ENCODE data around the gene B3GAT2.
A peak's percentile ranks its signal among the peaks of the same experiment; 100 is the strongest.

Gene B3GAT2

DNA sequence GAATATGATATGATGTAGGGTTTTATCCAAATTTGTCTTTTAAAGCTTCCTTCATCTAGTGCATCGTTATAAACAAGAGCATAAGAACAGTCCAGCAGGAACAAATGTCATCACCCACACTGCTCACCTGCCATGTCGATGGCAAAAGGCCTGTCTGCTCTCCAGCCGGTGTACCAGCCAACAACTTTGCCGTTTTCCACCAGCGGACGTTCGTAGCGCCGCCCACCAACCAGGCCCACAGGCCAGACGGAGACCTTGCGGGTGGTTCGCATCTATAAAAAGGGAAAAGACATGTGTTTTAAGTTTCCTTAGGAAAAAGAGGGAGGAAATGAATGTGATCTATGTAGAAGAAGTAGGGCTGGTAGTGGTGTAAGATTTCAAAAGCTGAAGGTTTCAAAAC, 62.9 kb downstream of the B3GAT2 start:
- no peak for DNase-seq

DNA sequence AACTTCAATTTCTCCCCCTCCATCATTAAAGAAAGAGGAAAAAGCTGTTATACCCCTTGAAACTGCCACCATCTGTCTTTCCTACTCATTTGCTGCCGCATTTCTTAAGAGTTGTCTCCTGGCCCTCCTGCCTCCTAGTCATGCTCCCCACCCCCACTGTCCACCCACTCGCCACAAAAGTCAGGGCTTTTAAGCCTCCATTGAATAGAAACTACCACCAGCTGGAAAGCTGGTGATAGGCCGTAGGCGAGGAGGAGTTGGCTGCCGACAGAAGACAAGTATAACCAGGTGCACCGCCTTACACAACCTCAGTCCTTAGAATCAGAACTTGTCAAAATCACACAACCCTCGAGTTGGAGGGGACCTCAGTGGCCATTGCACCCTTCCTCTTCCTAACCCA, 67.6 kb downstream of the B3GAT2 start:
- no peak for DNase-seq

DNA sequence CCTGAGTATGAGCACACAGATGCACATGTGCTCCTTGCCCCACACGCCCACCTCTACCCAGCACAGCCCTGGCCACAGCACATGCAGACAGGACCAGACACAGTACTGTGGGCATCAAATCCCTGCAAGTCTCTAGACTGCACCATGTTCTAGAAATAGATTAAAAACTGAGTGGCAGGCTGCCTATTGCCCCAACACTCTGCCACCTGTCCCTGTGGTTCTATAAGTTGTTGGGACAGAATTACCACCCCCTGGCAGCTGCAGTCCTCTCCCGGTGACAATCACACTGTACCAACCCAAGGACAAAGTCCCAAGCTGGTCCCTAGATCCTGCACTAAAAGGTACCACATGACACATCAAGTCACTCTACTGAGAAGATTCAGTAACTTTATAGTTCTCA, 70.2 kb downstream of the B3GAT2 start:
- DNase-seq, result no peak

DNA sequence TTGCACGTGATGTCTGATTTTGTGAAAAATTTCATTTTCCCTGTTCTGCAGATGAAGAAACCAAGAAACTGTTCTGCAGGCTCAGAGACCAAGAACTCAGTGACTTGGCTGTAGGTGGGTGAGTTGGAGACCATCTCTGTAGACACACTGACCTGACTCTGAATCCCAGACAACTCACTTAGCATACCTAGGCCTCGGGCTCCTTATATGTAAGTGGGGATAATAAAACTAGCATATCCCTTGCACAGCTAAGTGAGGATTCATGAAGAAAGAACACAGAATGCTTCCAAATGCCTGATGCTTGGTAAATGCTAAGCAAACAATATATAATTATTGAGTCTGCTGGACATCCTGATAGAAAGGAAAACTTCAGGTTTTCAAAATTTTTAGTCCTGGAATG, 70.8 kb downstream of the B3GAT2 start:
- DNase-seq, result no peak

DNA sequence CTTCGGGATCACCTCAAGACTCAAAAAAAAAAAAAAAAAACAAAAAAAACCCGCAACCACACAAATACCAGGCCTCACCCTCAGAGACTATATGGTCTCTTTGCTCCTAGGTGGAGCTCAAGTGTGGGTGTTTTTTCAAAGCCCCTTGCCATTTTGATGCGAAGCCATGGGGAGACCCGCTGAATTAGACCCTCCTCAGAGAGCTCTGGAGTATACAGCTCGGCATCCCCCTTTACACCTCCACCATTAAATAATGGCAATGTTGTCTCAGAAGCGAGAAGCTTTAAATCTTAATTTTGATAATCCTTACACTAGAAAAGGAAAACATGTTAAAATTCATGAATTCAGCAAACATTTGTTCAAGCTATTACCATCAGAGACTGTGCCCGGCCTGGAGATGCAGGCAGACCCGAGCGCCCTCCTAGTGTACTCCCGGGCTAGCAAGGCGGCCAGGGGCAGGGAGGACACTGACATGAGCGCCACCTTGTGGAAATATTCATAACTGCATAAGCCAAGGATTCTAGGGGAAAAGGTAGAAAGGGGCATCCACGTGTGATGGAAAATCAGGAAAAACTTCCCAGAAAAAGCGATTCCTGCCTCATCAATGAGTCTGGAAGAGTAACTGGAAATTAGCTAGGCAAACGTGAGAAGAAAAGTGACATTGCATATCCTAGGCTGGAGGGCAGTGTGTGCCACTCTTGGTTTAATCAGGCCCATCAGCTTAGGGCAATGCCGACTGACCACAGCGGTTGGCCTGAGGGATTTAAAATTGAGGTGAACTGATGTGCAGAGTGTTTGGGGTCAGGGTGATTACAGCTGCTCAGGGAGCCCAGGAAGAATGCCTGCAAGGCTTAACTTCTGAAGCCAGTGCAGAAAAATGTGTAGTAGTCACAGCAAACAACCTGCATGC, 72.5 kb downstream of the B3GAT2 start:
- peak; percentile 8 for DNase-seq

DNA sequence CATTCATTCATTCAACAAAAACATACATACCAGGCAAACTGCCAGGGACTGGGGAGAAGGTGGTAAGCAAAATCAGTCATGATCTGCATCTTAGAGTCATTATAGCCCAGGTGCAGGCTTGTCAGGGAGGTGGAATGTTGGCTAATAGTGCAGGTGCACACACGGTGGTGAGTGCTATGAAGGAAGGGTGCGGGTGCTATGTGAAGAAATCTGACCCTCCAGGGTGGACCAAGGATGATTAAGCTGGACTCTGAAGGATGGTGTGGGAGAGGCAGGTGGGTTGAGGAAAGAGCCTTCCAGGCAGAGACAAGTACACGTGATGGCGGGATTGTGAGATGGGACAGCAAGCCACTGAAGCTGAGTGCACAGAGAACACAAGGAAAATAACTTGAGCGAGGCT, 77.4 kb downstream of the B3GAT2 start:
- DNase-seq, result no peak

DNA sequence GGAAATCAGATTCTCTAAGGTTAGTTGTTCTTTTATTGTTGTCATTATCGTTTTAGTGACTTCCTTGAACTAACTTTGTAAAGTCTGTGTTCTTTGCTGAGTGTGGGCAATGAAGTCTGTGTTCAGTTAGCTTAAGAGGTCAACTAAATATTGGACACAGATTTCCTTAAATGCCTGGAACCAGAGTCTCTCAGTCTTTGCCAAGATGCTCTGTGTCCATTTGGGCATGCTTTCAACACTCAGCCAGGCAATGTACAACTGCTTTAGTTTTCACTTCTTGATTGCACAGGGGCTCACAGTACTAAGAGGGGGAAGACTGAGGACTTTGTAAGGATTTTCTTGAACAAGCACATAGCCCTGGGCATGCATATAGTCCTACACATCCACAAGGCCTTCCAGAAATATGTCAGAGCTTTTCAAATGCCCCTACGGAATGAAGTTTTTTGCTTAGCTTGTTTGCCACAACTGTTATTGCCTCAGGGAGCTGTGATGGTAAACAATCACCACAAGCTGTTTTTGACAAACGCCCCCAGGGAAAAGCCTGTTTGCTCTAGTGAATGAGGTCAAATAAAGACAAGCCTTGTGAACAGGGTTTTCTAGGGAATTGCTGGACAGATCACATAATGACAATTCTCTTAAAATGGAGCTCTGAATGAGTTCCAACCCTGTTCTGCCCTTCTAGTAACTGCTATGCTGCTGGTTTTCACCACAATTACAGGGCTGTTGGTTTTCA, 82.5 kb downstream of the B3GAT2 start:
- no peak for DNase-seq

DNA sequence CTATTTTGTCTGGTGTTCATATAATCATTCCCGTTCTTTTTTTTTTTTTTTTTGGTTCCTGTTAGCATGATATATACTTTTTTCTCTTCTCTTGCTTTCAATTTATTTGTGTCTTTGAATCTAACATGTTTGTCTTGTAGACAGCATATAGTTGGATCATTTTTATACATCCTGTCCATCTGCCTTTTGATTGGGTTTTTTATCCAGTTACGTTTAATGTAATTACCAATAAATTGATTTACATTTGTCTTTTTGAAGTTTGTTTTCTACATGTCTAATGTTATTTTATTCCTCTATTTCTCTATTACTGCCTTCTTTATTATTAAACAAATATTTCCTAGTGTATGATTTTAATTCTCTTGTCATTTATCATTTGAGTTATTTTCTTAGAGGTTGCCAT, 84.4 kb downstream of the B3GAT2 start:
- DNase-seq, result no peak

DNA sequence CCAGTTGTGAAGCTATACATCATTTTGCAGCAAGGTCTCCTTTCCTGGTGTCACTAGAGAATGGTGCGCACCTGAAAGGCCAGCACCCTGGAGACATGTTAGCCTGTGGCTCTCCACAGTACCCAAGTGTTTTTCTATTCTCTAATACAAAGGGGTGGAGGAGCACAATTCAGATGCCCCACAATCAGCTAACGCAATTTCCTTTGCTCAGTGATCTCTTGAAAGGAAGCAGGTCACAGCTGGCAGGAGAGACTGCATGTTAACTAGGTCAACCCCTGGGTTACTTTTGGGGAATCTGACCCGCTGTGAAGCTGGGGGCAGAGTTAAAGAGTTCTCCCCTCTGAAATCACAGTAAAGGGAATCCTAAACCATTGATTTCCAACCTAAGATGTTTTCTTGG, 92.5 kb downstream of the B3GAT2 start:
- DNase-seq, result no peak

DNA sequence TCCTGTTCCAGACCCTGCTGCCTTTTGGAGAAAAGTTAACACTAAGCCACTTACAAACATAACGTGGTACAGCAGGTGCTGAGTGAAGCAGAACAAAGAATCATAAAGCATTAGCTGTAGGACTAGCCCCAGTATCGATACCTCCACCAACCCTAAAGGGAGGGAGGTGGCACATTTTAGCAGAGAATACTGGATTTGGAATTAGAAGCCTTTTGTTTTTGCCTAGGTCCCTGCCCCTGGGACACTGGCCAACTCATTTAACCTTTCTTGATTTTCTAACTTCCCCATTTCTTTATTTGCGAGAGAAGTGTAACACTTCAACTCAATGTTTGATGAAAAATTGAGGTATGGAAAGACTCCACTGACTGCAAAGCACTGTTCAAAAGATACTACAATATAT, 93.5 kb downstream of the B3GAT2 start:
- no peak for DNase-seq

DNA sequence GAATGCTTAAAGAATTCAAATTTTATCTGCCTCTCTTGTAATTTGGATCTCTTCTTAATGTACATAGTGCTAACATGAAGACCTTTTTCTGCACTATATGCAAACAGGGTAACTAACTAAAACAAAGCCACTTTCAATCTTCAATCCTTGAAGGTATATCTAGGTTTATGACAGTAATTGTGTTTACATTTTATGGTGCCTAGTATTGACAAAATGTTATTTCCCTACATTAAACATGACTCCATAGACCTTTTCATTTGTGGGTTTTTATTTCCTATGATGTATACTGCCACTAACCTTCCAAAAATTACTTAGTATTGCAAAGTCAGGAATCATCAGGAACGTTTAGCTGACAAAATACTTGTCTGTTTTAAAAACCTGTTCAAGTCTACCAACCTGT, 95.9 kb downstream of the B3GAT2 start:
- no peak for DNase-seq

DNA sequence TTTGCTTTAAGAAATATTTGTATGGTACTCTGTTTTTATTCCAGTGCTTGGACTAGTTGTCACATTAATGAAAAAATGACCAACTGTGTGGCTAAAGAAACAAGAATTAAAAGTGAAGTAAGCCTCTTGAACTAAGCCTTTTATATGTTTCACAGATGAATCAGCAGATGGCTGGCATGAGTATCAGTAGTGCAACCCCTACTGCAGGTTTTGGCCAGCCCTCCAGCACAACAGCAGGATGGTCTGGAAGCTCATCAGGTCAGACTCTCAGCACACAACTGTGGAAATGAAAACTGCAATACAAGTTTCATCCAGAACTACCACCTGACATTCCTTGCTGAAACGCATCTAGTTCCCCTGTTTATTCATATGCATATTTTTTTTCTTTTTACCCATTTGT, 96.8 kb downstream of the B3GAT2 start:
- no peak for DNase-seq

DNA sequence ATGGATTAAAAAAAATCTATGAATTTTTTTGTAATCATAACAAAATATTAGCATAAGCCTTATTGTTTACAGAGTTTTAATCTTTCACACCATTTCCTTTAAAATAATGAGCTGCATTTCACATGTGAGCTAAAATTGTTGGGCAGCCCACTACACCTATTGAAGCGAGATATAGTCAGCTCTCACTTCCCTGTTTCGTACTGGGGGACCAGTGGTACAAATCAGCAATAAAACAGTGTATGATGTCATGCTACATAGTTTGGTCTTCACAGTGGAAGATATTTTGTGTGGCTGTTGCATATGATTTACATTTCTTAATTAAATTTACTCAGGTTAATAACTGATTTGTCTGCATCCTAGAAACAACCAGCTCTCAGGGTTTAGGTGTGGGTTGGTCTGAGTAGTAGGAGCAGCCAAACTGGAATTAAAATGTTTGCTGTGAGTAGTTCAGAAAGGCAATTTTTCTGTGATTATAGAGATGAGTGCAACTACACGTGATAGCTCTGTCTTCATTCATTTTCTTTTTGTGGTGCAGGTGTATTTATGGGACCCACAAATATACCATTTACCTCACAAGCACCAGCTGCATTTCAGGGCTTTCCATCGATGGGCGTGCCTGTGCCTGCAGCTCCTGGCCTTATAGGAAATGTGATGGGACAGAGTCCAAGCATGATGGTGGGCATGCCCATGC, 99.3 kb downstream of the B3GAT2 start:
- no peak for DNase-seq

DNA sequence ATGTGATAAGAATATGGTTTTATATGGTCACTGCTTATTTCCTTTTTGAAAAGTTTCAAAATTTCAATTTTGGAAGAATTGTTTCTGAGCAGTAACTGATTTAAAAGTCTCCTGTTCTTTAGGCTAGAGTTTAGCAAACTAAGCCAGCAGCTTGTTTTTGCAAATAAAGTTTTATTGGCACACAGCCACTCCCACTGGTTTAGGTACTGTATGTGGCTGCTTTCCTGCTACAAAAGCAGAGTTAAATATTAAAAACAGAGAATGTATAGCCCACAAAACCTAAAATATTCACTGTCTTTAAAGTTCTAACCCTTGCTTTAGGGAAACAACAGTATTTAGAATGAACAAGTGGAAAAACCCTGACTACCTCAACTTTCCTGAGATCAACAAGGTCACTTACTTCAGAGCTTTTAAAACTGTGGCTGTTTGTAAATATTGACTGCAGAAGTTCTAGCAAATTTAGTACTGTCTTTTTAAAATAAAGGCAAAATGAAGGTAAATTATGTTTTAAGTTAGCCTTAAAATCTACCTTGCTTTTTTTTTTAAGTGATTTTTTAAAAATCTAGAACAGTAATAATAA, 104.1 kb downstream of the B3GAT2 start:
- no peak for DNase-seq

DNA sequence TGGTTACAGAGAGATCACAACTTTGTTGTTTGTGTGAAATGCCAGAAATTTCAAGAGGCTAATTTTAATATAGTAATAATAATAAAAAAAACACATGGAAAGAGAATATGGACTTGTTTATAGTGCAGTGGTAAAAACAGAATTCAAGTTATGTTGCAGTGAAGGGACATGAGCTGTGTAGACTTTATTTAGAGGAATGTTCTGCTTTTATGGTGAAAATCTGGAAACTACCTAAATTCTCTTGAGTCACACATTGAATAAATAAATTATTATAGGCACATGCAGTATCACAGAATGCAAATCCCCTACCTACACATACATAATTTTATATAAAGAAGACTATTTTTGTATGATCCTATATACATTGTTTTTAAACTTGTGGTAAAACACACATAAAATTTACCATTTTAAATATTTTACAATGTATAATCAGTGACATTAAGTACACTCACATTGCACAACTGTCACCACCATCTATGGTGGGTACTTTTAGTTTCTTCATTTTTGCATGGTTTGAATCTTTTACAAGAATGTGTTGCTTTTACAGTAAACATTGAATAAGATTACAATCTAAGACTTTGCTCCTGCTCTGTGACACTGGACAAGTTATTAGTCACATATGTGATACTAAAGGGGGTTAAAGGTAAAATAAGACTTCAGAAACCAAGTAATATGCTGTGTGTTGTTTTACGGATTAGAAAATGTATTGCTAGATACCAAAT, 107.4 kb downstream of the B3GAT2 start:
- DNase-seq, result no peak

DNA sequence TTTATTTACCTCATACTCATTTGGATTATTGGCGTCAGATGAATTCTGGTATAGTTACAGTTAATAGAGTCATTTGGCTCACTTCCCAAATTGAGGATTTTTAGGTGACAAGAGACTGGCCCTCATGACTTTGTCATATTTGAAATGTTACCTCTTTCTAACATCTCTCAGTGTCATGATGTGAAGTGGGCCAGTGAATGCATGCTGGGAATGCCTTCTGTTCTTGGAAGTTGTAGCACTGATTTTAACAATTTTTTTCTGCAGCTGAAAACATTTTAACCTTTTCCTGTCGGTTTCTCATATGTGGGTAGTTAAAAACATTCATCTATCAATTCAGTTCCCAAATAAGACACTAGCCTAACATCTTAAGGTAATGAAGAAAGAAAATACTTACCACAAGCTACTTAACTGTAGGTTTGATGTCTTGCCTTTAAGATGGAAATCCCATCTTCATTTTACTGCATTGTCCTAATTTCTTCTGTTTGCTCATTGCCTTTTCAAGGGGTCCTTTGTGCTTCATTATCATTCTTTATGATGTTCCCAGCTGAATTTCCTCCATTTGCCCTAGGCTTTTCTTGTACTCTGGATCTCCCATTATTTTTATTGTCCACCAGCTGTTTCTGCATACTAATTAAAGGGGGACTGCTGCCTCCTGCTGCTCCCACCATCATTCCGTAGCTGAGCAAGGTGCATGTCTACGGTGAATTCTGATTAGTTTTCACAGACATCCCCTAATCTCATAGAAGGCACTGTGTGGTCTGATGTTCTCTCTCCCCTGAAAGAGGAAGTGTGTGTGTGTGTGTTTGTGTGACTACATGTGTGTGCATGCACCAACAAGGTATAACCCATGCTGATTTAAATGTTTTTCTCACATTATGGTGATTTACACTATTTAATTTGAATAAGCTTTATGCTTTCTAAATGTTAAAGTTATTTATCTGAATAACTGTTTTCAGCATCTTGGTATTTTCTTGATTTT, 109.5 kb downstream of the B3GAT2 start:
- no peak for DNase-seq

DNA sequence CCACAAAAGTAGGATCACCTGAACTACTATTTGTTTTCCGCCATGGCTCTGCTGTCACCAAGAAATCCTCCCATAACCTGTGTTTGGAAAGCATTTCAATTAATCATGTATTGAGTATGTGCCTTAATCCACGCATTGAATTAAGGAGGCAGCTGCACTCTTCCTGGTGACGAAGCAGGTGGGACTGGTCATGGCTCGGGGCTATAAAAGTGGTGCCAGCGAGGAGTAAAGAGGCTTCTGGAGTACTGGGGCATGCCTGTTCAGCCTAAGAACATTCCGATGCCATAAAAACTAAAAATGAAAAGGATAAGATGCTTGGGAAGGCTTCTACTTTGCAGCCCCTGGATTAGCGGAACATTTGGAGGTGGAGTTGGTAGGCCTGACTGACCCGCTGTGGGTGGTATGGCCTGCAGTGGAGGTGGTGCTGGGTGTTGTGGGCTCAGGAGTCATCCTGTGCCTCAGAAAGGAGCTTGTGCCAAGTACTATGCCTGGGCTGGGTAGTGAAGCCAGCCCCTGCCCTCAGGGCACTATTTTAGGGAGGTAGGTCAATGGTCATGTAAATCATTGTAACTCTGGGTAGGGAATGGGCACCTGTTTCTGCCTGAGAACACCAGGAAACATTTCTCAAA, 110.5 kb downstream of the B3GAT2 start:
- peak; percentile 12 for DNase-seq

DNA sequence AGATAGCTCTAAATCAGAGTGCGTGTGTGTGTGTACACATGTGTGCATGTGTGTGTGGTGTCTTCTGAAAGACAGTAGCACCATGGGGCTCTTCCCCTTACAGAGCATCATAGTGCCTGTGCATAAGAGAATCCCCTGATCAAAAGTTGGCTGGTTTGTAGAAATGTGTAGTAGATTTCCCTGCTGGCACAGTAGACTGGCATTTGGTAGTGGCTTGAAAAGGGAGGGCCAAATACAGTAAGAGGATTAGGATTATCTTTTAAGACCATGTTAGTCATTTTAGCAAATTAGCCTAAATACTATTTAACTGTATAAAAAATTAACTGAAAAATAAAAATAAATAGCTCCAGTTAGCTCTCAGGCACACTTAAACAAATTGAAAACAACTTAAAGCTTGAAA, 112.6 kb downstream of the B3GAT2 start:
- DNase-seq, result no peak

DNA sequence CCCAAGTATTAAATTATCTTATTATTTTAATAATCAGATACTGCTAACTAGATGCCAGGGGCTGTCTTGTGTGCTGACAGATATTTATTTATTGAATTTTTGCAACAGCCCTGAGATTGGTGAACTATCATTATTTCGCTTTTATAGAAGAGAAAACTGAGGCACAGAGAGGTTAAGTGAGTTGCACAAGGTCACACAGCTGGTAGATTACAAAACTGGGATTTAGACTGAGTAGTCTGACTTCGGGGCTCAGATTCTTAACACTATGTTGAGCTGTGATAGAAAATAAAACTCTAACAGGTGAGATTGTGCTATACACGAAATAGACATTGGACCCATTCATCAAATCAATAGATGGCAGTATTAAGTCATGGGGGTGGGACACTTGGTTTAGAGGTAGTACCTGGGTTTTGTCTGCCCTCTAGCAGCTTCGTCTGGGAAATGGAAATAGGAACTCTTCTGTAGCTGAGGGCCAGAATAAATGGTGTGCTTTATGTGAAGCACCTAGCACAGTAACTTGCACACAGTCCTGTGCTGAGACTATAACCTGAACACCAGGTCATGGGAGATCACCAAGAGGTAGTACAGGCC, 113.4 kb downstream of the B3GAT2 start:
- DNase-seq, result no peak

DNA sequence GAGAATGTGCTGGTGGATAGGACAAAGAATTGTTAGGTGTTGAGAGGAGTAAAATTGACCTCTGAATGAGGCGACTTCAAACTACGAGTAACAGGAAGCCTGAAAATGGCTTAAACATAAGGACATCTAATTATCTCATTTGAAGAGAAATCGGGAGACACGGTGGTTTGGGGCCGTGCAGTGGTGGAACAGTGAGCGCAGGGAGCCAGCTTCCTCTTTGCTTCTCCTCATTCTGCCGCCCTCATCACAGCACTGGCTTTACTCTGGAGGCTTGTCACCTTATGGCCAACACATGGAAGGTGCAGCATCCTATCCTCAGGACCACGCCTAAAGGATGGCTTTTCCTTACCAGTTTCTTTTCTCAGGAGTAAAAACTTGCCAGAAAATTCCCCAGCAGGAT, 114.3 kb downstream of the B3GAT2 start:
- DNase-seq, result no peak

DNA sequence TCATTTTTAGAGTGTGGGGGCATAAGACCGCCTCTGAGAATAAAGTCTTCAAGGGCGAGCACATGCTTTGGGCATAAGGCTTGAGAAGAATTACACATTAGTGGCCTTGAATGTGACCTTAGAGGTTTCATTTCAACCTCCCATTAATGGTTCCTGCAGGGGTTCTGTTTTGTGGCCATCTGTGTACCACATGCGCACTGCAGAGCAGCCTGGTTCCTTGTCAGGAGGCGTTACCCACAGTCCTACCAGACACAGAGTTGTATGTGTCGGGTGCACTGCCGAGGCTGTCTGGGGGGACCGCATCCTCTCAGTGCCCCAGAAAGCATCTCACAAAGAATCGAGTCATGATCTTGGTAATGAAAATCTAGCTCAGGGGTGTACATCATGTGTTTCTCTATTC, 115.7 kb downstream of the B3GAT2 start:
- DNase-seq, result no peak

Measured in NCI-H748 treated with DMSO at 0.1 percent for 48 hours (cell line).